SK-N-SH treated with all-trans-retinoic acid at 6 μM for 48 hours (cell line): ENCODE measurements around the gene NUP88.
"Not testable (repeated sequence)": the region's sequence is repeated elsewhere in the genome, so short reads cannot be mapped to it uniquely, and the experiment has no call there.

ENCODE experiments used
- ATAC-seq: fragments of 200-7000 bp; cut with Tn5 transposase; 3 replicates; pipeline ENCODE4 v1.9.1; 2020; ENCODE audit warnings: mild to moderate bottlenecking, moderate library complexity
- BACH2 ChIP-seq: fragments of 250-450 bp; sonication (Bioruptor Pico); IDR thresholded peaks from 2 replicates; pipeline ENCODE4 v1.9.0; 2021; ENCODE audit warnings: mild to moderate bottlenecking, borderline replicate concordance
- CSDC2 ChIP-seq: fragments of 250-450 bp; sonication (Bioruptor Pico); IDR thresholded peaks from 2 replicates; pipeline ENCODE4 v1.5.0; 2020; ENCODE audit warnings: mild to moderate bottlenecking, moderate library complexity
- ESRRG ChIP-seq: fragments of 250-450 bp; sonication (Bioruptor Pico); IDR thresholded peaks from 2 replicates; pipeline ENCODE4 v1.6.1; 2021; ENCODE audit warnings: mild to moderate bottlenecking
- OSR1 ChIP-seq: fragments of 250-450 bp; sonication (Bioruptor Pico); IDR thresholded peaks from 2 replicates; pipeline ENCODE4 v1.8.0; 2022; ENCODE audit warnings: moderate library complexity, mild to moderate bottlenecking, inconsistent platforms
- PPARA ChIP-seq: fragments of 250-450 bp; sonication (Bioruptor Pico); IDR thresholded peaks from 2 replicates; pipeline ENCODE4 v1.5.0; 2020; ENCODE audit warnings: mild to moderate bottlenecking, borderline replicate concordance
- RARB ChIP-seq: fragments of 250-450 bp; sonication (Bioruptor Pico); IDR thresholded peaks from 2 replicates; pipeline ENCODE4 v1.8.0; 2021; ENCODE audit warnings: mild to moderate bottlenecking, moderate library complexity
- TOX ChIP-seq: fragments of 250-450 bp; sonication (Bioruptor Pico); IDR thresholded peaks from 2 replicates; pipeline ENCODE4 v1.8.0; 2021; ENCODE audit warnings: mild to moderate bottlenecking, moderate library complexity, borderline replicate concordance
- ZFP3 ChIP-seq: fragments of 250-450 bp; sonication (Bioruptor Pico); IDR thresholded peaks from 2 replicates; pipeline ENCODE4 v1.5.0; 2020; ENCODE audit warnings: mild to moderate bottlenecking, moderate library complexity
- ZFP30 ChIP-seq: fragments of 450-650 bp; formaldehyde crosslinking; IDR thresholded peaks from 2 replicates; pipeline ENCODE4 v1.5.0; 2022; ENCODE audit warnings: mild to moderate bottlenecking, moderate library complexity
- ZNF565 ChIP-seq: fragments of 450-650 bp; formaldehyde crosslinking; conservative IDR thresholded peaks from 2 replicates; pipeline ENCODE4 v1.5.0; 2020; ENCODE audit warnings: low read depth, mild to moderate bottlenecking, moderate library complexity
- TF ChIP-seq, protein P1 (sequence below): fragments of 250-450 bp; sonication (Bioruptor Pico); IDR thresholded peaks from 2 replicates; pipeline ENCODE4 v1.8.0; 2021; ENCODE audit warnings: low read depth, mild to moderate bottlenecking, moderate library complexity, borderline replicate concordance
- TF ChIP-seq, protein P2 (sequence below): fragments of 250-450 bp; sonication (Bioruptor Pico); IDR thresholded peaks from 2 replicates; pipeline ENCODE4 v1.8.0; 2020; ENCODE audit warnings: mild to moderate bottlenecking, moderate library complexity, borderline replicate concordance
- TF ChIP-seq, protein P3 (sequence below): fragments of 250-450 bp; sonication (Bioruptor Pico); IDR thresholded peaks from 2 replicates; pipeline ENCODE4 v1.5.1; 2021; ENCODE audit warnings: mild to moderate bottlenecking, moderate library complexity
- TF ChIP-seq, protein P4 (sequence below): fragments of 250-450 bp; sonication (Bioruptor Pico); IDR thresholded peaks from 2 replicates; pipeline ENCODE4 v1.5.1; 2020; ENCODE audit warnings: low read depth, mild to moderate bottlenecking, moderate library complexity

Gene NUP88

DNA sequence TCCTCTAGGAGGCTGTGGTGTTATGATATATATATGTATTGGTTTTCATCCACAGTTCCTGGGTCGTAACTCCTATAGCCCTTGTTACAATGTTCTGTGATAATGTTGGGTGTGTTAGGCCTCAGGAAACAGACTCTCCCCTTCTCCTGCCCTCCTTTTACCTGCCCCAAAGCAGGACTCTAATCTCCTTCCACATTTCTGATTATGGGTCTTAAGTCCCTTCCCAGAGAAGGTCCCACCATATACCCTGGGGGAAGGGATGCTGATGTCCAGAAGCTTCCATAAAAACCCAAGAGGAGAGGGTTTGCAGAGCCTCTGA is 19.9 kb upstream of the NUP88 start:
- TF ChIP-seq CSDC2: no peak
- no peak for TF ChIP-seq RARB (CRISPR knock-in tag)
- no peak for TF ChIP-seq TOX (CRISPR knock-in tag)
- TF ChIP-seq, protein P1, sequence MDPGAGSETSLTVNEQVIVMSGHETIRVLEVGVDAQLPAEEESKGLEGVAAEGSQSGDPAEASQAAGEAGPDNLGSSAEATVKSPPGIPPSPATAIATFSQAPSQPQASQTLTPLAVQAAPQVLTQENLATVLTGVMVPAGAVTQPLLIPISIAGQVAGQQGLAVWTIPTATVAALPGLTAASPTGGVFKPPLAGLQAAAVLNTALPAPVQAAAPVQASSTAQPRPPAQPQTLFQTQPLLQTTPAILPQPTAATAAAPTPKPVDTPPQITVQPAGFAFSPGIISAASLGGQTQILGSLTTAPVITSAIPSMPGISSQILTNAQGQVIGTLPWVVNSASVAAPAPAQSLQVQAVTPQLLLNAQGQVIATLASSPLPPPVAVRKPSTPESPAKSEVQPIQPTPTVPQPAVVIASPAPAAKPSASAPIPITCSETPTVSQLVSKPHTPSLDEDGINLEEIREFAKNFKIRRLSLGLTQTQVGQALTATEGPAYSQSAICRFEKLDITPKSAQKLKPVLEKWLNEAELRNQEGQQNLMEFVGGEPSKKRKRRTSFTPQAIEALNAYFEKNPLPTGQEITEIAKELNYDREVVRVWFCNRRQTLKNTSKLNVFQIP (CRISPR knock-in tag): no peak
- TF ChIP-seq, protein P2, sequence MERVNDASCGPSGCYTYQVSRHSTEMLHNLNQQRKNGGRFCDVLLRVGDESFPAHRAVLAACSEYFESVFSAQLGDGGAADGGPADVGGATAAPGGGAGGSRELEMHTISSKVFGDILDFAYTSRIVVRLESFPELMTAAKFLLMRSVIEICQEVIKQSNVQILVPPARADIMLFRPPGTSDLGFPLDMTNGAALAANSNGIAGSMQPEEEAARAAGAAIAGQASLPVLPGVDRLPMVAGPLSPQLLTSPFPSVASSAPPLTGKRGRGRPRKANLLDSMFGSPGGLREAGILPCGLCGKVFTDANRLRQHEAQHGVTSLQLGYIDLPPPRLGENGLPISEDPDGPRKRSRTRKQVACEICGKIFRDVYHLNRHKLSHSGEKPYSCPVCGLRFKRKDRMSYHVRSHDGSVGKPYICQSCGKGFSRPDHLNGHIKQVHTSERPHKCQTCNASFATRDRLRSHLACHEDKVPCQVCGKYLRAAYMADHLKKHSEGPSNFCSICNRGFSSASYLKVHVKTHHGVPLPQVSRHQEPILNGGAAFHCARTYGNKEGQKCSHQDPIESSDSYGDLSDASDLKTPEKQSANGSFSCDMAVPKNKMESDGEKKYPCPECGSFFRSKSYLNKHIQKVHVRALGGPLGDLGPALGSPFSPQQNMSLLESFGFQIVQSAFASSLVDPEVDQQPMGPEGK (CRISPR knock-in tag): no peak
- no peak for TF ChIP-seq PPARA (CRISPR knock-in tag)
- TF ChIP-seq ESRRG (CRISPR knock-in tag): no peak
- TF ChIP-seq, protein P3, sequence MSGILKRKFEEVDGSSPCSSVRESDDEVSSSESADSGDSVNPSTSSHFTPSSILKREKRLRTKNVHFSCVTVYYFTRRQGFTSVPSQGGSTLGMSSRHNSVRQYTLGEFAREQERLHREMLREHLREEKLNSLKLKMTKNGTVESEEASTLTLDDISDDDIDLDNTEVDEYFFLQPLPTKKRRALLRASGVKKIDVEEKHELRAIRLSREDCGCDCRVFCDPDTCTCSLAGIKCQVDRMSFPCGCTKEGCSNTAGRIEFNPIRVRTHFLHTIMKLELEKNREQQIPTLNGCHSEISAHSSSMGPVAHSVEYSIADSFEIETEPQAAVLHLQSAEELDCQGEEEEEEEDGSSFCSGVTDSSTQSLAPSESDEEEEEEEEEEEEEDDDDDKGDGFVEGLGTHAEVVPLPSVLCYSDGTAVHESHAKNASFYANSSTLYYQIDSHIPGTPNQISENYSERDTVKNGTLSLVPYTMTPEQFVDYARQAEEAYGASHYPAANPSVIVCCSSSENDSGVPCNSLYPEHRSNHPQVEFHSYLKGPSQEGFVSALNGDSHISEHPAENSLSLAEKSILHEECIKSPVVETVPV (CRISPR knock-in tag): no peak
- TF ChIP-seq BACH2 (CRISPR knock-in tag): no peak
- TF ChIP-seq, protein P4, sequence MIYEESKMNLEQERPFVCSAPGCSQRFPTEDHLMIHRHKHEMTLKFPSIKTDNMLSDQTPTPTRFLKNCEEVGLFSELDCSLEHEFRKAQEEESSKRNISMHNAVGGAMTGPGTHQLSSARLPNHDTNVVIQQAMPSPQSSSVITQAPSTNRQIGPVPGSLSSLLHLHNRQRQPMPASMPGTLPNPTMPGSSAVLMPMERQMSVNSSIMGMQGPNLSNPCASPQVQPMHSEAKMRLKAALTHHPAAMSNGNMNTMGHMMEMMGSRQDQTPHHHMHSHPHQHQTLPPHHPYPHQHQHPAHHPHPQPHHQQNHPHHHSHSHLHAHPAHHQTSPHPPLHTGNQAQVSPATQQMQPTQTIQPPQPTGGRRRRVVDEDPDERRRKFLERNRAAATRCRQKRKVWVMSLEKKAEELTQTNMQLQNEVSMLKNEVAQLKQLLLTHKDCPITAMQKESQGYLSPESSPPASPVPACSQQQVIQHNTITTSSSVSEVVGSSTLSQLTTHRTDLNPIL (CRISPR knock-in tag): no peak
- no peak for TF ChIP-seq ZFP30 (CRISPR knock-in tag)
- no peak for ATAC-seq

DNA sequence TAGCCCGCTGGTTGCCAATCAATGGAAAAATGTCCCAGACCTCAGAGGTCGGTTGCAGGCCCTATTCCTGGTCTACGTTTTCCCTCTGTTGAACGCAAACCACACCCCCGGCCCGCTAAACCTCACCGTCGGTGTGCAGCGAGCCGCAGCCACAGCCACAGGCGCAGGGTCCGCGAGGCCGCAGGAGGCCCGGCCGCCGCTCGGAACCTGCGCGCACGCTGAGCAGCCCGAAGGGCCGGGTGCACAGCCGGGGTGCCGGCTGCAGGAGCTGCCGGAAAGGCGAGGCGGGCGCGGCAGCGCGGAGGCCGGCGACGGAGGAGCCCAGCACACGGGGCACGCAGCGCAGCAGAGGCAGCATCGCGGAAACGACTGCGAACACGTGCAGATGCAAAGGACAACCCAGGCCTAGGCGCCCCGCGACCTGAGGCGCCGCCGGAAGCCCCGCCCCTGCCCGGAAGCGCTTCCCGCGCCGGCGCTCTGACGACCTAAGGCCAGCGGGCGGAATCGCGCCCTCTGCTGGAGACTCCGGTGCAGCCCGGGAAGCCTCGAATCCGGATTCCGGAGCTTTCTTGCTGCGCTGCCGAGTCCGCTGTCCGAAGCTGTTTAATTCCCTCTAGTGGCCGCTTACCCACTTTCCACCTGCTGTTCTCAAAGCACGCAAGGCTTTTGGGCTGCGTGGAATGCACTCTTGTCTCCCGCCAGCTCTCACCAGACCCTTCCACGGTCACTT is 19.4 kb upstream of the NUP88 start, which contains the start of gene C1QBP:
TSS of gene C1QBP (minus strand) at position 440 of the 730 bp plus-strand sequence. CDS start at position 358, 82 bp downstream.
- TF ChIP-seq OSR1 (no peak), ESRRG (CRISPR knock-in tag) (no peak), ZFP3 (CRISPR knock-in tag) (peak; percentile 62; the same call in 1 of the 2 replicates), CSDC2 (0 out of 2 replicates have a peak, but pooled peaks have one; percentile 53)
- TF ChIP-seq, all 23 proteins: peak for 2
- ATAC-seq: peak; percentile 93

DNA sequence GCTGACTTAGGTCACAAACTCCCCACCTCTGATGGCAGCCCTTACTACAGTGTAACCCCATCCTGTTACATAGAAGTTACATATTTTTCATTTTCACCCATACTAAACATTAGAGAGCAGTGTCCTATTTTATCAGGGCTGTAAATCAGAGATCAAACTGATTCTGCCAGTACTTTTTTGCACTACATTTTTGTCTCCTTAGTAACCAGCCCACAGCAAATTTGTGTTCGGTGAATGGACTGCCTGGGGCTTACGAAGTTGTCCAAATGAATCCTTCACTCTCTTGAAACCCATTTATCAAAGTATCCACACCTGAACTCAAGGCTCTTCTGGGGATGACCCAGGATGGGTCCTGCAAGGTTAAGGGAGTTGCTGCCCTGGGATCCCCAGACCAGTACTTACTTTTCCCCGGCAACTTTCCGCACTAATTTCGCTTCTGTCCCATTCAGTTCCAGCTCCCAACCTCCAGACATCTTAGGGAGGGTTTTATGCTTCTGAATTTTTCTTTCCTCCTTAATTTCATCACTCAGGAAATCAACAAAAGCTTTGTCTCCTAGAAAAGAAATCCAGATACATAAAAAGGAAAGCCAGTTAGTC is 18.4 kb upstream of the NUP88 start:
- ATAC-seq: no peak; the same call in 2 of the 3 replicates
- no peak for TF ChIP-seq PPARA (CRISPR knock-in tag)
- no peak for TF ChIP-seq ZNF565 (CRISPR knock-in tag)
- TF ChIP-seq, protein P1 (CRISPR knock-in tag): no peak
- TF ChIP-seq, protein P2 (CRISPR knock-in tag): no peak
- no peak for TF ChIP-seq BACH2 (CRISPR knock-in tag)

DNA sequence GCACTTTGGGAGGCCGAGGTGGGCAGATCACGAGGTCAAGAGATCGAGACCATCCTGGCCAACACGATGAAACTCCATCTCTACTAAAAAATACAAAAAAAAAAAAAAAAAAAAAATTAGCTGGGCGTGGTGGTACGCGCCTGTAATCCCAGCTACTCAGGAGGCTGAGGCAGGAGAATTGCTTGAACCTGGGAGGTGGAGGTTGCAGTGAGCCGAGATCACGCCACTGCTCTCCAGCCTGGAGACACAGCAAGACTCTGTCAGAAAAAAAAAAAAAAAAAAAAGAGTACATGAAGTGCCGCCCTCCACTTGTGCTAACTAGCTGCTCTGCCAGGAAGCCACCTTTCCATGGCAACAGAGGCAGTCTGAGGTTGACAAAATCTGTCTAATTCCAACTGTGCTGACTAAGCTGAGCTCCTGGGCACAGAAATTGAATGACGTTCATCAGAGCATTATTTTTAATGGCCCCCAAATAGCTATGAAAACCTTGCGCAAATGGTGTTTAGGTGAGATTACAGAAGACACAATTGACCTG is 16.4 kb upstream of the NUP88 start:
- not testable (repeated sequence) for ATAC-seq
